T follicular helper cell (primary cell): ENCODE results near the gene HSPB2.
A peak's percentile ranks its signal among the peaks of the same experiment; 100 is the strongest.
"Not testable (repeated sequence)": the region's sequence is repeated elsewhere in the genome, so short reads cannot be mapped to it uniquely, and the experiment has no call there.

ENCODE experiments used
- DNase-seq: peaks from one replicate; pipeline ENCODE4 v3.0.0-alpha.2; 2020; ENCODE audit warnings: low read depth

Gene HSPB2

GRCh38 chr11:111913997-111914396 lies 1.5 kb downstream of the HSPB2 start:
- no peak for DNase-seq

GRCh38 chr11:111916768-111917167 lies 4.2 kb downstream of the HSPB2 start:
- DNase-seq: no peak

- DNase-seq: no peak
These were observed 4.8 kb downstream of the HSPB2 start for GRCh38 chr11:111917312-111917711.

GRCh38 chr11:111917788-111918187 lies 5.3 kb downstream of the HSPB2 start:
- DNase-seq: no peak

- DNase-seq: no peak
These were observed 6.1 kb downstream of the HSPB2 start, which contains the start of gene C11orf52 for GRCh38 chr11:111918390-111919256. Gene C11orf52, plus strand, starts transcription at chr11:111918913. Its CDS starts 60 bp downstream, at chr11:111918973.

GRCh38 chr11:111920908-111921307 lies 8.4 kb downstream of the HSPB2 start:
- no peak for DNase-seq

- DNase-seq: no peak
These were observed 9.2 kb downstream of the HSPB2 start for GRCh38 chr11:111921541-111922230.

- DNase-seq: no peak
These were observed 10.3 kb downstream of the HSPB2 start for GRCh38 chr11:111922803-111923202.

GRCh38 chr11:111923351-111923788 lies 10.8 kb downstream of the HSPB2 start:
- no peak for DNase-seq

GRCh38 chr11:111923951-111924350 lies 11.4 kb downstream of the HSPB2 start:
- DNase-seq: no peak

- no peak for DNase-seq
These were observed 13.4 kb downstream of the HSPB2 start for GRCh38 chr11:111925953-111926352.

- peak; percentile 91 for DNase-seq
These were observed 14.2 kb downstream of the HSPB2 start for GRCh38 chr11:111926505-111927391.

GRCh38 chr11:111930472-111930871 lies 17.9 kb downstream of the HSPB2 start:
- no peak for DNase-seq

GRCh38 chr11:111932611-111932950 lies 20.0 kb downstream of the HSPB2 start:
- DNase-seq: no peak

GRCh38 chr11:111933176-111933575 lies 20.6 kb downstream of the HSPB2 start:
- DNase-seq: not testable (repeated sequence)

- no peak for DNase-seq
These were observed 21.3 kb downstream of the HSPB2 start for GRCh38 chr11:111933872-111934271.

- DNase-seq: no peak
These were observed 21.8 kb downstream of the HSPB2 start for GRCh38 chr11:111934306-111934705.

GRCh38 chr11:111935317-111936039 lies 22.9 kb downstream of the HSPB2 start:
- DNase-seq: no peak

- no peak for DNase-seq
These were observed 23.6 kb downstream of the HSPB2 start for GRCh38 chr11:111936040-111936540.

- DNase-seq: no peak
These were observed 24.9 kb downstream of the HSPB2 start for GRCh38 chr11:111937461-111937769.

GRCh38 chr11:111937844-111938243 lies 25.3 kb downstream of the HSPB2 start:
- DNase-seq: no peak
